Stomach smooth muscle (tissue), 2 donors: Measurements from ENCODE around the gene IL1B.

Source experiments
- H3K27ac ChIP-seq: one replicate; pipeline ENCODE4 v1.7.0; 2013; ENCODE audit warnings: mild to moderate bottlenecking, low read length, inconsistent platforms
- H3K27me3 ChIP-seq, 2 donors: one replicate each; pipeline ENCODE4 v1.7.0; 2013; ENCODE audit warnings: low read length in 2 of 2; ENCODE audit not compliant: insufficient read depth in 2 of 2, control insufficient read depth in 1 of 2
- H3K36me3 ChIP-seq, 2 donors: one replicate each; pipeline ENCODE4 v1.7.0; 2013; ENCODE audit warnings: low read length in 2 of 2; ENCODE audit not compliant: control insufficient read depth in 2 of 2, insufficient read depth in 2 of 2
- H3K4me1 ChIP-seq: one replicate; pipeline ENCODE4 v1.7.0; 2013; ENCODE audit warnings: low read length; ENCODE audit not compliant: control insufficient read depth, insufficient read depth
- H3K4me3 ChIP-seq, 2 donors: one replicate each; pipeline ENCODE4 v1.7.0; 2013; ENCODE audit warnings: low read length in 2 of 2
- H3K9ac ChIP-seq, 2 donors: one replicate each; pipeline ENCODE4 v1.7.0; 2013; ENCODE audit warnings: low read length in 2 of 2, mild to moderate bottlenecking in 1 of 2
- H3K9me3 ChIP-seq, 2 donors: one replicate each; pipeline ENCODE4 v1.7.0; 2013; ENCODE audit warnings: low read length in 2 of 2; ENCODE audit not compliant: control insufficient read depth in 2 of 2
- donor health status: healthy.
- donor health status: Pancreatic carcinoma.

Gene IL1B

DNA sequence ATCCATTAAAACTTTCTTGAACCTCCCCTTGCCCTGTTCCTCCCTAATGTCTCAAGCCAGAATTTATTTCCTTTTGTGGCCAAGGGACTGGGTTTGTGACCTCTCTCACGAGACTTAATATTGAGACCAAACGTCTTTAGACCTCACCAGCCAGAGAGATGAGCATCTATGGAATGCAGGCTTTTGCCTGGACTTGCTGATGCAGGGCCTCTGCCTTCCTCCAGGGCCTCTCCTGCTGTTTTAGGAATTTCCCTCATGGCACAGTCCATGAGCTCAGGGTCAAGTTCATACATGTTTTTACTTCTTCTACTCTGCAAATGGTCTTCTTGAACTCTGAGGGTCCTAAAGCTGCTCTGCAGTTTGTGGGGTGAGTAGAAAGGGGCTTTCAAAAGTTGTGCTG, 22.3 kb downstream of the IL1B start:
- Histone ChIP-seq H3K36me3 (no peaks in the 10 kb centered on the region), H3K9ac (no peak overlapping the region), H3K4me3 (no peak overlapping the region), H3K9me3 (no peaks in the 10 kb centered on the region), H3K27ac (no peak overlapping the region), H3K4me1 (peaks cover 11% of the 10 kb centered on the region), H3K27me3 (no peaks in the 10 kb centered on the region)

DNA sequence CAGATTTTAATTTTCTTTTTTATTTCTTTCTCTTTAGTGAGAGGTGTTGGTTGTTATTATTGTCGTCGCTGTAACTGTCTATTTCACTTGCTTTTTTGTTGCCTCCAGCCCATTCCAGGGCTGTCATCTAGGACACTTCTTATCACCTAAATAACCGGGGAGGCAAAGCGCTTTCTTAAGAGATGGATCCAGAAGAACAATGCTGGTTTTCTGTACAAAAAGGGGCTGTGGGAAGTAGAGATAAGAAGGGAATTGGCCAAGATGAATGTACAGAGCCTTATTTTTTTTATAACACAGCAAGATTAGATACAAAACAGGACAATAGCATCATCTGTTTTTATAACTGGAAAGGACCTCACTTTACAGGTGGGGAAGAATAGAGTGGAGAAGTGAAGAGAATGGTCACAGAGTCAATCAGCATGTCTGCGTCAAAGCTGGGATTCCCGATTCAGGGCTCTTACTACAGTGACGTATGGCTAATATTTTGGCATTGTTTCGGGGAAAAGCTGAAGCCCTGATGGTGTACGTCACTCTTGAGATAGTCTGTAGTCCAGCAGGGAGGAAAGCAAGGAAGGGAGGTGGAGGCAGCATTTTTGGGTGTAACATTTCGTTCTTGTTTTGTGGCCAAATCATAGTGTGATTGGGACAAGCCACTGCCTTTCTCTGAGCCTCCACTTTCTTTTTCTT, 23.2 kb downstream of the IL1B start:
- no peak overlapping the region for H3K27ac ChIP-seq
- no peaks in the 10 kb centered on the region for H3K27me3 ChIP-seq
- H3K9ac ChIP-seq, result no peak overlapping the region
- H3K4me1 ChIP-seq, result peaks cover 11% of the 10 kb centered on the region
- H3K36me3 ChIP-seq, result no peaks in the 10 kb centered on the region
- no peaks in the 10 kb centered on the region for H3K9me3 ChIP-seq
- no peak overlapping the region for H3K4me3 ChIP-seq

DNA sequence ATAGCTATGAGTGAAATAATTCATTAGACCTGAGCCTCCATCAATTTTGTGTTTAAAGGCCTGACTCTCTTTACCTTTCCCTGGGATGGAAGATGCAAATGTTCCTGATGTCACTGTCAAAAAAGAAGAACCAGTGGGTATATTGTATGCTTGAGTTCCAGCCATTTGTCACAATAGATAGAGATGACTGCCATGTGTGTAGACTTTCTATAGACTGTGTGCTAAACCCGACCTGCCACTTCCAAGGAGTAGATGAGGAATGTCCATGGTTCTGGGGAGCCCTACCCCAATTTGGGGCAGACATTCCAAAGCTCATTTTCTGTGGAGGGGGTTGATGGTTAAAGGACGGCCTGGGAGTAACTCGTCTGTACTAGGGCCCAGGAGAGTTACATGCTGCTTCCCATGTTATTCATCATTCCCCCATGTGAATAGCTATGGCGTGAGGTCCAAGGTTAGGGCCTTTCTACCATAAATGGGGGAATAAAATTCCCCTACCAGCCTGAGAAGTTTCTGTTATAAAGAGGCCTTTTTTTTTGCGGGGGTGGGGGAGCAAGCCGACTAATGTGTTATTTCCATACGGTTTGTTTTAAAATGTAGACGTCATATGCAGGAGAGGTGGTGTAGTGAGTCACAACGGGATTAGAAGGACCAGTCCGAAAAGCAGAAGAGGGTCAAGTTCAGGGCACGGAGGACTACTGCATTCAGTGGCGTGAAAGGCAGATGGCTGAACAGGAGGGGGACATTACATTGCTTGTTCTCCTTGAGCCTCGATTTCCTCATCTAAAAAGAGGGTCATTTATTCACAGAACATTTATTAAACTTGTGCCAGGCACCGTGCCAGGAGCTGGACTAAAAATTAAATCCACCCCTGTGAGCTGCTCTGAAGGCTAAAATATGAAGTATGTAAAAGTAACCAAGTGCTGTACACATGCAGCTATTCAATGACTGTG, 24.0 kb downstream of the IL1B start:
- H3K9me3 ChIP-seq, result no peaks in the 10 kb centered on the region
- H3K4me1 ChIP-seq, result peaks cover 11% of the 10 kb centered on the region
- H3K27ac ChIP-seq, result no peak overlapping the region
- no peak overlapping the region for H3K9ac ChIP-seq
- H3K4me3 ChIP-seq, result no peak overlapping the region
- no peaks in the 10 kb centered on the region for H3K36me3 ChIP-seq
- no peaks in the 10 kb centered on the region for H3K27me3 ChIP-seq

GRCh38 chr2:112811841-112812306, 24.7 kb downstream of the IL1B start:
- no peaks in the 10 kb centered on the region for H3K36me3 ChIP-seq
- no peaks in the 10 kb centered on the region for H3K9me3 ChIP-seq
- H3K4me3 ChIP-seq, result no peak overlapping the region
- H3K27me3 ChIP-seq, result no peaks in the 10 kb centered on the region
- H3K27ac ChIP-seq, result no peak overlapping the region
- H3K4me1 ChIP-seq, result peaks cover 11% of the 10 kb centered on the region
- H3K9ac ChIP-seq, result no peak overlapping the region

GRCh38 chr2:112811276-112811831, 25.2 kb downstream of the IL1B start:
- Histone ChIP-seq H3K27ac (no peak overlapping the region), H3K36me3 (no peaks in the 10 kb centered on the region), H3K4me3 (no peak overlapping the region), H3K27me3 (no peaks in the 10 kb centered on the region), H3K4me1 (peaks cover 11% of the 10 kb centered on the region), H3K9me3 (no peaks in the 10 kb centered on the region), H3K9ac (no peak overlapping the region)

DNA sequence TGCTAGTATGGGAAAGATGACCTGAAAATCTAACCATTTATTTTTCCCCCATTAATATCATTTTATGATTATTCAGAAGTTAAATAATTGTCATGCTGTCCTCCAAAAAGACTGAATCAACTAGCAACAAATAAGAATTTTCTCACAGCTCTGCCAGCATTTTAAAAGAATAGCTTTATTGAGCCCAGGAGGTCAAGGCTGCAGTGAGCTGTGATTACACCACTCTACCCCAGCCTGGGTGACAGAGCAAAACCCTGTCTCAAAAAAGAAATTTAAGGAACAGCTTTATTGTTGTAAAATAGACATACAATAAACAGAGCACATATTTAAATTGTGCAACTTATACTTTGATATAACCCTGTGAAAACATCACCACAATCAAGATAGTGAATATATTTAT, 27.5 kb downstream of the IL1B start:
- H3K27me3 ChIP-seq, result no peaks in the 10 kb centered on the region

DNA sequence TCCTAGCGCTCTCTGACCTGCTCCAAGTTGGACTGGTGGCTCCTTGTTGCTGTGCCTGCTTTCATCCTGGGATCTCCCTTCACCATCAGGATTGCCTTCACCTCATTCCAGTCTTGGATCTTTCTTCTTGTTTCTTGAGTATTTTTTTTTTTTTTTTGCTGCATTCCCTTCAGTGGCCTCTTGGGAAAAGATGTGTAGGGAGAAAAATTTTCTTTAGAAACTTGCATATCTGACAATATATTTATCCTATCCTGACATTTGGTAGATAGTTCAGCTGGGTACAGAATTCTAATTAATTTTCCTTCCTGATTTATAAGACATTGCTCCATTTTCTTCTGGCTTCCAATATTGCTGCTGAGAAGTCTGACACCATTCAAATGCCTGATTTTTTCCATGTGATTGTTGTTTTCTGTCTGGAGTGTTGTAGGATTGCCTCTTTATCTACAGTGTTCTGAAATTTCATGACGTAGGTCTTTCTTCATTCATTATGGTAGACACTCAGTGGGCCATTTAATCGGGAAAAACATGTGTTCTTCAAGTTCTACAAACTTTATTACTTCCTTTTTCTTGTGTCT, 29.3 kb downstream of the IL1B start:
- H3K9me3 ChIP-seq, result no peaks in the 10 kb centered on the region
- H3K4me3 ChIP-seq, result no peak overlapping the region
- no peak overlapping the region for H3K27ac ChIP-seq
- H3K9ac ChIP-seq, result no peak overlapping the region
- H3K36me3 ChIP-seq, result no peaks in the 10 kb centered on the region
- peaks cover 9% of the 10 kb centered on the region for H3K4me1 ChIP-seq
- no peaks in the 10 kb centered on the region for H3K27me3 ChIP-seq

More for the DNA sequence above, 27.5 kb downstream of the IL1B start:
- H3K9me3 ChIP-seq, result no peaks in the 10 kb centered on the region
- peaks cover 11% of the 10 kb centered on the region for H3K4me1 ChIP-seq
- no peak overlapping the region for H3K4me3 ChIP-seq
- no peak overlapping the region for H3K27ac ChIP-seq
- H3K36me3 ChIP-seq, result no peaks in the 10 kb centered on the region
- H3K9ac ChIP-seq, result no peak overlapping the region

DNA sequence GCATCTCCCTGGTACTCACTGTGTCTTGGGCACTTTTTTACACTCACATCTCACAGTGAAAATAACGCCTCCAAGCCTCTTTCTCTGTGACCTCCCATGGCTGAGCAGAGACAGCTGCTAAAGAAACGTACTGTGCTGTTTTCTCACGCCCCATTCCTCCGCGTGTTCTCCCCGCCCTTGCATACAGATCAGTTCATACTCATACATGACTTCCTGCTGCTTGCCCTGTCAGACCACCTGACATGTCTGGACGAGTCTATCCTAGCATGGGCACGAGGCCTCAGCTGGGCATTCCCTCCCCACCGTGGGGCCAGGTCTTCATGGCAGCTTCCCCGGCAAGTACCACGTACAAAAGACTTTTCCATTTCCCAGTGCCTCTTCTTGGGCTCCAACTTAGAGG, 31.0 kb downstream of the IL1B start:
- no peaks in the 10 kb centered on the region for H3K27me3 ChIP-seq
- H3K9ac ChIP-seq, result no peak overlapping the region
- no peak overlapping the region for H3K27ac ChIP-seq
- H3K4me3 ChIP-seq, result no peak overlapping the region
- no peaks in the 10 kb centered on the region for H3K36me3 ChIP-seq
- no peaks in the 10 kb centered on the region for H3K4me1 ChIP-seq
- no peaks in the 10 kb centered on the region for H3K9me3 ChIP-seq

GRCh38 chr2:112803691-112804521, 32.7 kb downstream of the IL1B start:
- Histone ChIP-seq H3K4me1 (no peaks in the 10 kb centered on the region), H3K9me3 (no peaks in the 10 kb centered on the region), H3K27ac (no peak overlapping the region), H3K27me3 (no peaks in the 10 kb centered on the region), H3K4me3 (no peak overlapping the region), H3K36me3 (no peaks in the 10 kb centered on the region), H3K9ac (no peak overlapping the region)
